ENCODE data around the gene RELB. TPM values are rescaled to one million over a fixed set of nuclear protein-coding genes. Genes with fewer than 3 reads are reported as not detected.

Gene RELB
- total and polyA plus RNA-seq, 10 of the 15 experiments (the other 5 are each of a cell fraction or from before 2014, with no cell fraction given): 0.66 to 43.8 (median 12.8) TPM

DNA sequence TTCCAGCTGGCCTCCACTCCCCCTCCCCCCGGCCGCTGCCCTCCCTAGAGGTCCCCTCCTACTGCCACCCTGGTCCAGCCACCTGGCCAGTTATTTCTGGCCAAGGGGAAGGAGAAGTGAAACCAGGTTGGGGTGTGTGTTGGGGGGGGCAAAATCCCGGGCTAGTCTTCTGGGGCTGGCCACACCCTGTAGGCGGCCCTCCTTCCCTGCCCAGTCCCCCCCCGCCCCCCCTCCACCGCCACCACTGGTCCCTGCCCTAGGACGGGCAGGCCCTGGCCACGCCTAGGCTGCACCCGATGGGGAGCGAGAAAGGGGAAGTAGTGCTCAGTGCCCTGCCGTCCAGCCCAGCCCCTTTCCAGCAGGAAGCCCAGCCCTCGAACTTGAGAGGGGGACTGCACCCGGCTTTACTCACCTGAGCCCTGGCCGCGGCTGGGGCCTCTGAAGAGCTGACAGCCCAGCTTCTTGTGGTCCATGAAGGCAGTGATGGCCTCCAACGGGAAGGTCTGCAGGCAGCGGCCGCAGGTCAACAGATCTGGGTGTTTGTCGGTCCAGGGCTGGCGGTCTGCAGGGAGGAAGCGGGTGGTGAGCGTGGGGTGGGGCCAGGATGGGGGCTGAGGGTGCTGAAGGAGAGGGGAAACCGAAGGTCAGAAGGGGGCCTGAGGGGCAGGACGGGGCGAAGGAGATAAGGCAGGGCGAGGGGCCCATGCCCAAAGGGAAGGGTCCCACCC lies 74.2 kb downstream of the RELB start (continued):
- no peak for TF ChIP-seq JUNB (IDR thresholded peaks at IDR 0.05)
- TF ChIP-seq, protein P1, sequence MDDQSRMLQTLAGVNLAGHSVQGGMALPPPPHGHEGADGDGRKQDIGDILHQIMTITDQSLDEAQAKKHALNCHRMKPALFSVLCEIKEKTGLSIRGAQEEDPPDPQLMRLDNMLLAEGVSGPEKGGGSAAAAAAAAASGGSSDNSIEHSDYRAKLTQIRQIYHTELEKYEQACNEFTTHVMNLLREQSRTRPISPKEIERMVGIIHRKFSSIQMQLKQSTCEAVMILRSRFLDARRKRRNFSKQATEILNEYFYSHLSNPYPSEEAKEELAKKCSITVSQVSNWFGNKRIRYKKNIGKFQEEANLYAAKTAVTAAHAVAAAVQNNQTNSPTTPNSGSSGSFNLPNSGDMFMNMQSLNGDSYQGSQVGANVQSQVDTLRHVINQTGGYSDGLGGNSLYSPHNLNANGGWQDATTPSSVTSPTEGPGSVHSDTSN (IDR thresholded peaks at IDR 0.05; ENCODE audit: insufficient replicate concordance, low read depth, low read length): no peak
- peak; percentile 87; the same call in 1 of the 2 replicates for TF ChIP-seq TBL1XR1 (IDR thresholded peaks at IDR 0.05; ENCODE audit: low read depth, low read length)
- 0 out of 4 replicates have a peak, but pooled peaks of 1 of the 2 experiments have one; percentile 33 for TF ChIP-seq ETV6 (conservative IDR thresholded peaks at IDR 0.05 in 1 of 2, IDR thresholded peaks at IDR 0.05 in 1 of 2; ENCODE audit: borderline replicate concordance in 1 of 2, low read depth in 1 of 2)
- TF ChIP-seq RBBP5 (conservative IDR thresholded peaks at IDR 0.05): no peak
- TF ChIP-seq POLR2AphosphoS2 (IDR thresholded peaks at IDR 0.05; ENCODE audit: low read depth, low read length): no peak
- TF ChIP-seq, protein P2, sequence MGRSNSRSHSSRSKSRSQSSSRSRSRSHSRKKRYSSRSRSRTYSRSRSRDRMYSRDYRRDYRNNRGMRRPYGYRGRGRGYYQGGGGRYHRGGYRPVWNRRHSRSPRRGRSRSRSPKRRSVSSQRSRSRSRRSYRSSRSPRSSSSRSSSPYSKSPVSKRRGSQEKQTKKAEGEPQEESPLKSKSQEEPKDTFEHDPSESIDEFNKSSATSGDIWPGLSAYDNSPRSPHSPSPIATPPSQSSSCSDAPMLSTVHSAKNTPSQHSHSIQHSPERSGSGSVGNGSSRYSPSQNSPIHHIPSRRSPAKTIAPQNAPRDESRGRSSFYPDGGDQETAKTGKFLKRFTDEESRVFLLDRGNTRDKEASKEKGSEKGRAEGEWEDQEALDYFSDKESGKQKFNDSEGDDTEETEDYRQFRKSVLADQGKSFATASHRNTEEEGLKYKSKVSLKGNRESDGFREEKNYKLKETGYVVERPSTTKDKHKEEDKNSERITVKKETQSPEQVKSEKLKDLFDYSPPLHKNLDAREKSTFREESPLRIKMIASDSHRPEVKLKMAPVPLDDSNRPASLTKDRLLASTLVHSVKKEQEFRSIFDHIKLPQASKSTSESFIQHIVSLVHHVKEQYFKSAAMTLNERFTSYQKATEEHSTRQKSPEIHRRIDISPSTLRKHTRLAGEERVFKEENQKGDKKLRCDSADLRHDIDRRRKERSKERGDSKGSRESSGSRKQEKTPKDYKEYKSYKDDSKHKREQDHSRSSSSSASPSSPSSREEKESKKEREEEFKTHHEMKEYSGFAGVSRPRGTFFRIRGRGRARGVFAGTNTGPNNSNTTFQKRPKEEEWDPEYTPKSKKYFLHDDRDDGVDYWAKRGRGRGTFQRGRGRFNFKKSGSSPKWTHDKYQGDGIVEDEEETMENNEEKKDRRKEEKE (IDR thresholded peaks at IDR 0.05): peak; percentile 70; the same call in 1 of the 2 replicates
- TF ChIP-seq ZNF274 (IDR thresholded peaks at IDR 0.05; ENCODE audit: insufficient read depth, insufficient read length): no peak
- peak; percentile 49 for TF ChIP-seq NBN (IDR thresholded peaks at IDR 0.05)
- TF ChIP-seq, protein P3, sequence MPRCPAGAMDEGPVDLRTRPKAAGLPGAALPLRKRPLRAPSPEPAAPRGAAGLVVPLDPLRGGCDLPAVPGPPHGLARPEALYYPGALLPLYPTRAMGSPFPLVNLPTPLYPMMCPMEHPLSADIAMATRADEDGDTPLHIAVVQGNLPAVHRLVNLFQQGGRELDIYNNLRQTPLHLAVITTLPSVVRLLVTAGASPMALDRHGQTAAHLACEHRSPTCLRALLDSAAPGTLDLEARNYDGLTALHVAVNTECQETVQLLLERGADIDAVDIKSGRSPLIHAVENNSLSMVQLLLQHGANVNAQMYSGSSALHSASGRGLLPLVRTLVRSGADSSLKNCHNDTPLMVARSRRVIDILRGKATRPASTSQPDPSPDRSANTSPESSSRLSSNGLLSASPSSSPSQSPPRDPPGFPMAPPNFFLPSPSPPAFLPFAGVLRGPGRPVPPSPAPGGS (IDR thresholded peaks at IDR 0.05; ENCODE audit: borderline replicate concordance, insufficient read depth, low read depth, low read length, poor library complexity, severe bottlenecking): peak; percentile 82
- TF ChIP-seq, protein P4, sequence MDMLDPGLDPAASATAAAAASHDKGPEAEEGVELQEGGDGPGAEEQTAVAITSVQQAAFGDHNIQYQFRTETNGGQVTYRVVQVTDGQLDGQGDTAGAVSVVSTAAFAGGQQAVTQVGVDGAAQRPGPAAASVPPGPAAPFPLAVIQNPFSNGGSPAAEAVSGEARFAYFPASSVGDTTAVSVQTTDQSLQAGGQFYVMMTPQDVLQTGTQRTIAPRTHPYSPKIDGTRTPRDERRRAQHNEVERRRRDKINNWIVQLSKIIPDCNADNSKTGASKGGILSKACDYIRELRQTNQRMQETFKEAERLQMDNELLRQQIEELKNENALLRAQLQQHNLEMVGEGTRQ (IDR thresholded peaks at IDR 0.05; ENCODE audit: borderline replicate concordance, low read depth, low read length): no peak
- no peak for TF ChIP-seq KDM1A (IDR thresholded peaks at IDR 0.05; ENCODE audit: borderline replicate concordance)
- TF ChIP-seq RCOR1 (conservative IDR thresholded peaks at IDR 0.05; ENCODE audit: low read depth, low read length): 0 out of 2 replicates have a peak, but pooled peaks have one; percentile 81
- TF ChIP-seq RFX5 (IDR thresholded peaks at IDR 0.05; ENCODE audit: low read depth, low read length): no peak
- TF ChIP-seq NR2F1 (conservative IDR thresholded peaks at IDR 0.05): 0 out of 2 replicates have a peak, but pooled peaks have one; percentile 65
- TF ChIP-seq, protein P5, sequence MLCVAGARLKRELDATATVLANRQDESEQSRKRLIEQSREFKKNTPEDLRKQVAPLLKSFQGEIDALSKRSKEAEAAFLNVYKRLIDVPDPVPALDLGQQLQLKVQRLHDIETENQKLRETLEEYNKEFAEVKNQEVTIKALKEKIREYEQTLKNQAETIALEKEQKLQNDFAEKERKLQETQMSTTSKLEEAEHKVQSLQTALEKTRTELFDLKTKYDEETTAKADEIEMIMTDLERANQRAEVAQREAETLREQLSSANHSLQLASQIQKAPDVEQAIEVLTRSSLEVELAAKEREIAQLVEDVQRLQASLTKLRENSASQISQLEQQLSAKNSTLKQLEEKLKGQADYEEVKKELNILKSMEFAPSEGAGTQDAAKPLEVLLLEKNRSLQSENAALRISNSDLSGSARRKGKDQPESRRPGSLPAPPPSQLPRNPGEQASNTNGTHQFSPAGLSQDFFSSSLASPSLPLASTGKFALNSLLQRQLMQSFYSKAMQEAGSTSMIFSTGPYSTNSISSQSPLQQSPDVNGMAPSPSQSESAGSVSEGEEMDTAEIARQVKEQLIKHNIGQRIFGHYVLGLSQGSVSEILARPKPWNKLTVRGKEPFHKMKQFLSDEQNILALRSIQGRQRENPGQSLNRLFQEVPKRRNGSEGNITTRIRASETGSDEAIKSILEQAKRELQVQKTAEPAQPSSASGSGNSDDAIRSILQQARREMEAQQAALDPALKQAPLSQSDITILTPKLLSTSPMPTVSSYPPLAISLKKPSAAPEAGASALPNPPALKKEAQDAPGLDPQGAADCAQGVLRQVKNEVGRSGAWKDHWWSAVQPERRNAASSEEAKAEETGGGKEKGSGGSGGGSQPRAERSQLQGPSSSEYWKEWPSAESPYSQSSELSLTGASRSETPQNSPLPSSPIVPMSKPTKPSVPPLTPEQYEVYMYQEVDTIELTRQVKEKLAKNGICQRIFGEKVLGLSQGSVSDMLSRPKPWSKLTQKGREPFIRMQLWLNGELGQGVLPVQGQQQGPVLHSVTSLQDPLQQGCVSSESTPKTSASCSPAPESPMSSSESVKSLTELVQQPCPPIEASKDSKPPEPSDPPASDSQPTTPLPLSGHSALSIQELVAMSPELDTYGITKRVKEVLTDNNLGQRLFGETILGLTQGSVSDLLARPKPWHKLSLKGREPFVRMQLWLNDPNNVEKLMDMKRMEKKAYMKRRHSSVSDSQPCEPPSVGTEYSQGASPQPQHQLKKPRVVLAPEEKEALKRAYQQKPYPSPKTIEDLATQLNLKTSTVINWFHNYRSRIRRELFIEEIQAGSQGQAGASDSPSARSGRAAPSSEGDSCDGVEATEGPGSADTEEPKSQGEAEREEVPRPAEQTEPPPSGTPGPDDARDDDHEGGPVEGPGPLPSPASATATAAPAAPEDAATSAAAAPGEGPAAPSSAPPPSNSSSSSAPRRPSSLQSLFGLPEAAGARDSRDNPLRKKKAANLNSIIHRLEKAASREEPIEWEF (IDR thresholded peaks at IDR 0.05; ENCODE audit: insufficient replicate concordance, low read depth, low read length): no peak
- TF ChIP-seq PML (IDR thresholded peaks at IDR 0.05; ENCODE audit: low read length): 0 out of 2 replicates have a peak, but pooled peaks have one; percentile 26
